NCI-H748 (cell line): ENCODE measurements around the gene RAB6B.

ENCODE experiments used
- DNase-seq: peaks from one replicate; lab custom pipeline; 2025; ENCODE audit not compliant: unreplicated experiment; lab: John Stamatoyannopoulos, UW

RAB6B gene

GRCh38 chr3:133881939-133882825, 13.5 kb downstream of the RAB6B start:
- DNase-seq, result no peak

- no peak for DNase-seq
These were observed 14.2 kb downstream of the RAB6B start for GRCh38 chr3:133881492-133881891.

- DNase-seq, result no peak
These were observed 14.7 kb downstream of the RAB6B start for GRCh38 chr3:133880886-133881455.

DNA sequence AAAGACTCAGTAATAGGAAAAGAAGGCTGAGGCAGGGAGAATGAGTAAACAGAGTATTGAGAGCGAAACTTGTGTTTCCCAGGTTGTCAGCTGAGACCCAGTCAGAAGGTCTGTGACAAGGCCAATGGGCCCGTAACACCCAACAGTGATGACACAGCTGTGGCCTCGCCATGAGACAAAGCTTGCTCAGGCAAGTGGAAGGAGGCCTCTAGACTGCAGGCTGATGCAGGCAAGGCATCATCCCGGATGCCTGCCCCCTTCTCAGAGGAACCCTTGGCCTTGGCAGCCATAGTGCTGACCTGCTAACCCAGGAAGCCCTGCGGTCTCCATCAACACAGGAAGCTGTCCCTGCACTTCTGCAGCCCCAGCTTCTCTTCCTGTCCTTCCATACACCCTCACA, 15.4 kb downstream of the RAB6B start:
- DNase-seq, result no peak

DNA sequence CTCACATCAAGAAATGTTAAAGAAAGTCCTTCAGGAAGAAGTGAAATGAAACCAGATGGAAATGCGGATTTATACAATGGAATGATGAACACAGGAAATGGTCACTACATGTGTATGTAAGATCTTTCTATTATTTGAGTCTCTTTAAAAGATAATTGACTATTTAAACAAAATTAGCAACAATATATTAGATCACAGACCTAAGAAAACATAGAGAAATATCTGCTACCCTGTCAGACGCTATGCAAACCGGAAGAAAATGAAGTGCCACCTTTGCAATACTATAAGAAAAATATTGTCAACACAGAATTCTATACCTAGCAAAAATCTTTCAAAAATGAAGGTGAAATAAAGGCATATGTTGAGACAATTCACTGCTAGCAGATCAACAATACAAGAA, 17.2 kb downstream of the RAB6B start:
- no peak for DNase-seq

GRCh38 chr3:133877221-133877620, 18.5 kb downstream of the RAB6B start:
- no peak for DNase-seq

DNA sequence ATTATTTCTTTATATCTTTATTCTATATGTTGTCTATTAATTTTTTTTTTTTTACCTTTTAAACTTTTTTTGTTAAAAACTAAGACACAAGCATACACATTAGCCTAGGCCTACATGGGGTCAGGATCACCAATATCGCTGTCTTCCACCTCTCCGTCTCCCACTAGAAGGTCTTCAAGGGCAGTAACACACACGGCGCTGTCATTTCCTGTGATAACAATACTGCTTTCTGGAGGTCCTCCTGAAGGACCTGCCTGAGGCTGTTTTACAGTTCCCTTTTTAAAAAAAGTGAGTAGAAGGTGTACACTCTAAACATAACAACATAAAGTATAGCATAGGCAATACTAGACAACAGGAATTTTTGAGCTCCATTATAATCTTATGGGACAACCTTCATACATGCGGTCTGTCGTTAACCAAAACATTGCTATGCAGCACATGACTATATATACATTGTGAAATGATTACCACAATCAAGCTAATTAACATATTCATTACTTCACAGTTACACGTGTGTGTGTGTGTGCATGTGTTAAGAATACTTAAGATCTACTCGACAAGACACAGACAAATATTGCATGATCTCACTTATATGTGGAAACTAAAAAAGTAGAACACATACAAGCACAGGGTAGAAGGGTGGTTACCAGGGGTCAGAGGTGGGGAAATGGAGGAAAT, 20.8 kb downstream of the RAB6B start:
- DNase-seq, result no peak

- DNase-seq, result no peak
These were observed 21.3 kb downstream of the RAB6B start for GRCh38 chr3:133874344-133874743.

DNA sequence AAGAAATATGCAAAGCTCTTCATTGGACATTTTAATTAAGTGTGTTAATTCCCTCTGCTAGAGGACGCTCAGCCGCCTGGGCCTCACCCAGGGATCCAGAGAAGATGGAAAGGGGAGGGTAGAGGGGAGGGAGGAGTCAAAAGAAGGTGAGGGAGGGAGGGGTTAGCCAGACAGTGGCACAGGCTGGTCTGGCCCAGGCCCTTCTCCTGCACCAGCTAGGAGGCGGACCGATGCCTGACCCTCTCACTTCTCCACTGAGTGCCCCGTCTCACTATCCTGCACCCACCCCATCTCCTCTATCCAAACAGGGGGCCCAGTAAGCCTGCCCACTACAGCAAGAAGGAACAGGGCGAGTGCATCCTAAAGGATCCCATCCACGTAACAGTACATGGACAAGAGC, 22.9 kb downstream of the RAB6B start:
- no peak for DNase-seq

GRCh38 chr3:133872161-133872560, 23.5 kb downstream of the RAB6B start:
- no peak for DNase-seq

- no peak for DNase-seq
These were observed 24.2 kb downstream of the RAB6B start for GRCh38 chr3:133871368-133872090.

- no peak for DNase-seq
These were observed 24.9 kb downstream of the RAB6B start for GRCh38 chr3:133870822-133871221.

- no peak for DNase-seq
These were observed 26.1 kb downstream of the RAB6B start for GRCh38 chr3:133869586-133869985.

- no peak for DNase-seq
These were observed 26.8 kb downstream of the RAB6B start for GRCh38 chr3:133868758-133869475.

GRCh38 chr3:133868186-133868585, 27.5 kb downstream of the RAB6B start:
- DNase-seq, result no peak

- DNase-seq, result no peak
These were observed 29.5 kb downstream of the RAB6B start for GRCh38 chr3:133866141-133866540.

DNA sequence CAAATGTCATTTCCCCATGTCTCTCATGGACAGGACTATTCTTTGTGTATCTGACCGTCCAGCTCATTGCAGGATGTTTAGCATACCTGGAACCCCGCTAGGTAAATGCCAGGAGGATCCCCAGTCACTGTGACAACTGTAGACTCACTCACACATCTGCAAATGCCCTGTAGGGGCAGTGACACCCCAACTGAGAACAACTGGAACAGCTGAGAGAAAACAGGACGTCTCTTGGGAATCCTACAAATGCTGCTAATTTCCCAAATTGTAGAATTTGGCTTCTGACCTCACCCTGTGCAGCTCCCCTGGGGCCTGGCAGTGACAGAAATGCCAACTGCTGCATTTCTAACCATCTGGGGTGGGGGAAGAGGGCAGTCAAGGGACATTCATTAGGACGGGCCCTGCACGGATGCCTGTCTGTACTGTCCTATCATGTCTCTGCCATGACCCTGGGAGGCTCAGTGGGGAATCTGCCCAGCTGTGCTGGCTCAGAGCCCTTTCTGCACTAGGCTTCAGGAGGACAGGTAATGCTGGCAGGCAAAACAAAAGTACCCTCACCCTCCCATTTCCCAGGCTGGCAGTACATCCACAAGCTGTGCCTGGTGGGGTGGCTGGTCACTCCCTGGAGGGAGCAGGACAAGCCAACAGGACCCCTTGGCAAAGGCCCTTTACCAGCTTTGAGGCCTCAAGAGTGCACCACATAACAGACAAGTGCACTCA, 30.4 kb downstream of the RAB6B start:
- no peak for DNase-seq

DNA sequence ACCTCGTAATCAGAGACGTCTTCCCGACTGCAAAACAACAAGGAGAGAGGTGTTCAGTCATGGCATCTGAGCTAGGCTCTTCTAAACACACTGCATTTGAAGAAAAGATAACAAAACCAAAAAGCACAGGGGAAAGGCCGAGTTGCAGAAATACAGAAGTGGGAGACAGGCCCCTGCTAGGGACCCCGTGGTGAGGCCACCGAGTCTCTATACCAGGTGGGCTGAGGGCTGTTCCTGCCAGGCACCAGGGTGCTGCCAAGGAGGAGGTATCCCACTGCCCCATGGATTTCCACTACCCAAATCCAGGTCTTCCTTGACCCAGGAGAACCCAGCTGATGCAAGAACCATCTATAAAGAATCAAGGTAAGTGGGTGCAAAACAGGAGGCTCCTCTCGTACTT, 31.1 kb downstream of the RAB6B start:
- DNase-seq, result no peak

DNA sequence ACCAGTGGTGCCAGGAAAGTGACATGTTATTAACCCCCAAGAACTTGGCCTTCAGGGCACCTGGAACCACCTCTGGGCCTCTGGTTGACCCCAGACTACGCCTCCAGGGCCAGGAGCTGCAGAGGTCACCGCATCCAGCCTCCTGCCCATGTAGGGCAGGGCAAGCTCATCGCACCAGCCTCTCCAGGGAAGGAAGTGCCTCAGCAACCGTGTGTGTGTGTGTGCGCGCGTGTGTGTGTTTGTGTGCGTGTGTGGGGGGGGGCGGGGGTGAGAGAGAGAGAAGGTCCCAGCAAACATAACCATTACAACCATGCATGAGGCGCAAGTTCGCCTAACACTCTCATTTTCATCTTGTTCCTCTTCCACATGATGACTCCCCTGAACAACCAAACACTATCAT, 31.8 kb downstream of the RAB6B start:
- no peak for DNase-seq

DNA sequence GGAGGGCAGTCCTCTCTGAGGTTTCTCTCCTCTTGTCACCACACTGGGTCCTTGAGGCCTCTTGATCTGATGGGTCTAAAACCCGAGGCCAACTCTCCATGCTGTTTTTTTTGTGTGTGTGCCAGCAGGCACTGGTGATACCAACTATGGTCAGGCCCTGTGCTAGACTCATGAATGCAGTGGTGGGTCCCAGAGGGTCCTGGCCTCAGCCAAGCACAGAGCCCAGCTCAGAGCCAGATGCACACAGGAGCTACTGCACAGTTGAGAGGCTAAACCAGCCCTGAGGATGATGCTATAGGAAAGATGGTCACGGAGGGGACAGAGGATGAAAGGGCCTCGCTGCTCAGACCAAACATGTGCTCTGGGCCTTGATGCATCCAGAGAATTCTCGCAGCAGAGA, 33.5 kb downstream of the RAB6B start:
- DNase-seq, result no peak
